Astrocyte of the cerebellum (primary cell): Measurements from ENCODE around the gene KLF13.

Experiments
- DNase-seq: peaks from one replicate; pipeline ENCODE4 v3.0.0-alpha.2; 2011; ENCODE audit warnings: low read depth
- H3K4me3 ChIP-seq: 2 replicates; pipeline ENCODE4 v1.5.1; 2011; ENCODE audit warnings: mild to moderate bottlenecking, low read depth, low read length, moderate library complexity
- in situ Hi-C: cut with HindIII; loops from 2 replicates; pipeline ENCODE4 v1.10.0; 2017; ENCODE audit warnings: low sequenced_read_pairs
- TF ChIP-seq, protein P1 (sequence below): IDR thresholded peaks from 2 replicates; pipeline ENCODE4 v1.5.1; 2012; ENCODE audit warnings: low read length, low read depth, moderate library complexity, mild to moderate bottlenecking; ENCODE audit errors: missing control alignments

KLF13 gene

GRCh38 chr15:31298707-31299172 lies 27.9 kb upstream of the KLF13 start:
- no peak overlapping the region for H3K4me3 ChIP-seq
- TF ChIP-seq, protein P1, sequence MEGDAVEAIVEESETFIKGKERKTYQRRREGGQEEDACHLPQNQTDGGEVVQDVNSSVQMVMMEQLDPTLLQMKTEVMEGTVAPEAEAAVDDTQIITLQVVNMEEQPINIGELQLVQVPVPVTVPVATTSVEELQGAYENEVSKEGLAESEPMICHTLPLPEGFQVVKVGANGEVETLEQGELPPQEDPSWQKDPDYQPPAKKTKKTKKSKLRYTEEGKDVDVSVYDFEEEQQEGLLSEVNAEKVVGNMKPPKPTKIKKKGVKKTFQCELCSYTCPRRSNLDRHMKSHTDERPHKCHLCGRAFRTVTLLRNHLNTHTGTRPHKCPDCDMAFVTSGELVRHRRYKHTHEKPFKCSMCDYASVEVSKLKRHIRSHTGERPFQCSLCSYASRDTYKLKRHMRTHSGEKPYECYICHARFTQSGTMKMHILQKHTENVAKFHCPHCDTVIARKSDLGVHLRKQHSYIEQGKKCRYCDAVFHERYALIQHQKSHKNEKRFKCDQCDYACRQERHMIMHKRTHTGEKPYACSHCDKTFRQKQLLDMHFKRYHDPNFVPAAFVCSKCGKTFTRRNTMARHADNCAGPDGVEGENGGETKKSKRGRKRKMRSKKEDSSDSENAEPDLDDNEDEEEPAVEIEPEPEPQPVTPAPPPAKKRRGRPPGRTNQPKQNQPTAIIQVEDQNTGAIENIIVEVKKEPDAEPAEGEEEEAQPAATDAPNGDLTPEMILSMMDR: no peak
- in situ Hi-C loops: no loop called here
- no peak for DNase-seq

GRCh38 chr15:31300208-31300661 lies 26.4 kb upstream of the KLF13 start:
- in situ Hi-C loops: no loop called here
- no peak overlapping the region for H3K4me3 ChIP-seq
- TF ChIP-seq, protein P1: no peak

GRCh38 chr15:31300981-31301672 lies 25.5 kb upstream of the KLF13 start:
- TF ChIP-seq, protein P1: no peak
- H3K4me3 ChIP-seq: no peak overlapping the region
- in situ Hi-C loops: no loop called here
- DNase-seq: no peak

More at GRCh38 chr15:31300208-31300661, 26.4 kb upstream of the KLF13 start:
- DNase-seq: no peak

- no peak overlapping the region for H3K4me3 ChIP-seq
- TF ChIP-seq, protein P1: no peak
- DNase-seq: no peak
- in situ Hi-C loops: no loop called here
Observed at GRCh38 chr15:31301673-31301990, 25.0 kb upstream of the KLF13 start.

GRCh38 chr15:31302029-31302657 lies 24.5 kb upstream of the KLF13 start:
- DNase-seq: no peak
- no peak overlapping the region for H3K4me3 ChIP-seq
- TF ChIP-seq, protein P1: no peak
- in situ Hi-C loops: no loop called here

- DNase-seq: no peak
- TF ChIP-seq, protein P1: no peak
- in situ Hi-C loops: no loop called here
- no peak overlapping the region for H3K4me3 ChIP-seq
Observed at GRCh38 chr15:31302778-31303725, 23.6 kb upstream of the KLF13 start.
